Measurements from ENCODE around the gene CACNA2D4.

GRCh38 chr12:1916371-1917171 is 1.9 kb downstream of the CACNA2D4 start:
- no peak for TF ChIP-seq CTCF (IDR thresholded peaks at IDR 0.05)
- no peak for TF ChIP-seq POLR2A (IDR thresholded peaks at IDR 0.05)

Measured in heart left ventricle (tissue), 13 donors.